Activated CD4-positive, alpha-beta memory T cell treated with anti-CD3 and anti-CD28 coated beads, Interleukin-2, amount 10 ng/mL, durations not matched to agents 7 days and 5 days (primary cell): ENCODE measurements around the gene DIS3L2. TPM values are rescaled to one million over a fixed set of nuclear protein-coding genes. Genes with fewer than 3 reads are reported as not detected.
"Not testable (repeated sequence)": the region's sequence is repeated elsewhere in the genome, so short reads cannot be mapped to it uniquely, and the experiment has no call there.

Experiments
- CTCF ChIA-PET: fragments of 350-600 bp; sonication (Branson Sonifier 250); formaldehyde crosslinking; loops from one replicate; lab custom pipeline; 2021; ENCODE audit warnings: antibody characterized with exemption, inconsistent platforms; lab: Charles Lee
- POLR2A ChIA-PET: fragments of 350-600 bp; sonication (Branson Sonifier 250); formaldehyde crosslinking; loops from one replicate; lab custom pipeline; 2021; ENCODE audit warnings: antibody characterized with exemption; lab: Charles Lee
- DNase-seq: peaks from one replicate; pipeline ENCODE4 v3.0.0-alpha.2; 2020
- H3K27ac Mint-ChIP-seq: one replicate; pipeline ENCODE4 v1.8.0; 2021; ENCODE audit warnings: mild to moderate bottlenecking, mixed read lengths
- H3K27me3 Mint-ChIP-seq: one replicate; pipeline ENCODE4 v1.8.0; 2021; ENCODE audit warnings: mixed read lengths
- H3K36me3 Mint-ChIP-seq: one replicate; pipeline ENCODE4 v1.8.0; 2021; ENCODE audit warnings: low read depth, mixed read lengths
- H3K4me1 Mint-ChIP-seq: one replicate; pipeline ENCODE4 v1.8.0; 2021; ENCODE audit warnings: mixed read lengths
- H3K4me3 Mint-ChIP-seq: one replicate; pipeline ENCODE4 v1.8.0; 2021; ENCODE audit warnings: mild to moderate bottlenecking, mixed read lengths
- H3K9me3 Mint-ChIP-seq: one replicate; pipeline ENCODE4 v1.8.0; 2021; ENCODE audit warnings: mixed read lengths
- total RNA-seq, 2 experiments: library from RNA; stranded (reverse); gene quantifications; one replicate each; pipeline ENCODE4 v1.2.3, GENCODE V29; 2021

Gene DIS3L2
- total RNA-seq, 2 experiments from 2014 or later = 25.8 to 30.6 TPM

DNA sequence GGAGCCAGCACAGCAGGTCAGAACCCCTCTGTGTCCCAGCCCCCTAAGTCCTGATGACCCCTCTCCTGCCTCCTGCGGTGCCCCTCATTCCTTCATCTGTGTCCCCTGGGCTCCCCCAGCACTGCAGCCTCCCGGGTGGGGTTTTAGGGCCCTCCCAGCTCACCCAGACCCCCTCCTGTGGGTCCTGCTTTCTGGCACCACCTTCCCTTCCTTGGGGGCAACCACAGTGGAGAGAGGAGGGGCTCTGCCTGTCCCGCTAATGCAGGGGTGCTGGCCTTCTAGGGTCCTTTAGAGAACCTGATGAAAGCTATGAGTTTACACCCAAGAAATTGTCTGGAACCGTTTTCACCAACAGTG, 374.3 kb downstream of the DIS3L2 start:
- CTCF ChIA-PET = interaction anchor here (0.6 to 2.7 kb wide), 7 partner anchors 11 to 727 kb away, joined by 3 to 13 read pairs (median 4); no protein-coding TSS in a partner anchor
- no peak overlapping the region for H3K27ac Mint-ChIP-seq
- H3K27me3 Mint-ChIP-seq = no peaks in the 10 kb centered on the region
- POLR2A ChIA-PET = no interaction called here
- no peak overlapping the region for H3K4me3 Mint-ChIP-seq
- H3K9me3 Mint-ChIP-seq = no peaks in the 10 kb centered on the region
- no peaks in the 10 kb centered on the region for H3K36me3 Mint-ChIP-seq
- DNase-seq = no peak
- no peaks in the 10 kb centered on the region for H3K4me1 Mint-ChIP-seq

DNA sequence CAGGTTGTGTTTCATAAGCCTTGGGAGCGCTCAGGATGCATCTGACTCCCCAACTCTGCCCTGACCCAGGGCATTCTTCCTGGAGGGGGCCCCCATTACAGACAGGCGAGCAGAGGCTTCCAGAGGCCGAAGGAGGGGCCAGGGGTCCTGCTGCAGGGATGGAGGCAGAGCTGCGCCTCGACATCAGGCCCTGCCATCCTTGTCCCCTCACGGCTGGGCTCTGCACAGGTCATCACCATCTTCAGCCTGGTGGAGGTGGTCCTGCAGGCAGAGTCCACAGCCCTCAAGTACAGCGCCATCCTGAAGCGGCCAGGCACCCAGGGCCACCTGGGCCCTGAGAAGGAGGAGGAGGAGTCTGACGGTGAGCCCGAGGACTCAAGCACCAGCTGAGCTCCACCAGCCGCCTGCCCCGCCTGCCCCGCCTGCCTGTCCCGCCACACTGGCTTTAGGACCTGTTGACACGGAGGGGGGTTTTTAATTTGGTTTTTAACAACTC, 374.8 kb downstream of the DIS3L2 start:
- POLR2A ChIA-PET = no interaction called here
- DNase-seq = no peak
- Mint-ChIP-seq H3K27me3 (no peaks in the 10 kb centered on the region), H3K9me3 (no peaks in the 10 kb centered on the region), H3K27ac (no peak overlapping the region), H3K4me1 (no peaks in the 10 kb centered on the region), H3K4me3 (no peak overlapping the region), H3K36me3 (no peaks in the 10 kb centered on the region)
- CTCF ChIA-PET = interaction anchor here (1.6 to 2.7 kb wide), 3 partner anchors 21 to 103 kb away, joined by 4 to 13 read pairs (median 6); no protein-coding TSS in a partner anchor

DNA sequence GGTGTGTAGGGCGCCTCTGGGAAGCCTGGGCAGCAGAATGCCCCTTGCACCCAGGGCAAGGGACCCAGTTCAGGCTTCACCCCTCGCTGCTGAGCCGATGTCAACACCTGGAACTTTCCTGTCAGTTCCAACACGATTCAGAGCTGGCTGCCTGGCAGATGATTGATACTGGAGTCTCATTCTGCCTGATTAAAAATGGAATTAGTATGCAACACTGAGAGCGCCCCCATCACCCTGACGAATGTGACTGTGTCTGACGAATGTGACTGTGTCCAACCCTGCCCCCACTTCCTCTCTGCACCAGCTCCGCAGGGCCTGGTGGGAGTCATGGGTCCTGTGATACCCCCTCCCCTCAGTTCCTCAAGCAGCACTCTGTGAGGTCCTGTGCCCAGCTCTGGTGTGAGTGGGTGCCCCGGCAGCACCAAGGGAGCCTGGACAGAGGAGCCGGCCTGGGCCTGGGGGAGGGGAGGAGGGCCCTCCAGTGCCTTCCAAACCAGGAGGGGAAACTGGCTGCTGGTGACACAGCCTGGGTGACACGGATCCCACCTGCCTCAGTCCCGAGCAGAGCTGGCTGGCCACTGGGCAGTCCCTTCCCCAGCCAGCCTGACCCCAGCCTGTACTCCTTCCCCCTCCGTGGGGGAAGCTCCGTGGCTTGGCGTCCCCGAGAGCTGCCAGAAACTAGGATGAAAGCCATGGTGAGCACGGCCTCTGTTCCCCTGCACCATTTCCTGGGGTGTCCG, 375.6 kb downstream of the DIS3L2 start:
- DNase-seq = no peak
- Mint-ChIP-seq H3K4me1 (no peaks in the 10 kb centered on the region), H3K9me3 (no peaks in the 10 kb centered on the region), H3K4me3 (no peak overlapping the region), H3K27ac (no peak overlapping the region), H3K36me3 (no peaks in the 10 kb centered on the region), H3K27me3 (no peaks in the 10 kb centered on the region)
- CTCF ChIA-PET = interaction anchor here (2.7 kb wide), 1 partner anchor 30 kb away, joined by 6 read pairs; no protein-coding TSS in a partner anchor
- POLR2A ChIA-PET = no interaction called here

- H3K27me3 Mint-ChIP-seq, H3K27ac Mint-ChIP-seq, H3K4me1 Mint-ChIP-seq, H3K9me3 Mint-ChIP-seq, H3K36me3 Mint-ChIP-seq, H3K4me3 Mint-ChIP-seq, CTCF ChIA-PET, DNase-seq, POLR2A ChIA-PET: not testable (repeated sequence)
Measured at GRCh38 chr2:232338094-232338758, 376.7 kb downstream of the DIS3L2 start.

DNA sequence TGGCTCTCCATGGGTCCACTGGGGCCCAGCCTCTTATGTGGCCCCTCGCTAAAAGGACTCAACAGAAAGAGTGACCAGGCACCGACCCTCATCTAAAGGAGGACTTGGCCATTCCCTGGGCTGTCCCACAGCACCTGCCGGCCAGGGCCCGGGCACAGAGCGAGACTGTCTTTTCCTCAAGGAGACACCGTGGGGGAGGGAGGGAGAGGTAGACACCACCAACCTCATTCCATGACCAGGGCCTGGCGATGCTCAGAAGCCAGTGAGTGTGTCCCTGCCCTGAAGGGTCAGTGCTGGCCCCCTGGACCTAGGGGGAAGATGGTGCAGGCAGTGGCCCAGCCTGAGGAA, 377.2 kb downstream of the DIS3L2 start:
- H3K4me1 Mint-ChIP-seq = no peaks in the 10 kb centered on the region
- ChIA-PET CTCF (no interaction called here), POLR2A (no interaction called here)
- no peak overlapping the region for H3K27ac Mint-ChIP-seq
- no peaks in the 10 kb centered on the region for H3K9me3 Mint-ChIP-seq
- H3K36me3 Mint-ChIP-seq = no peaks in the 10 kb centered on the region
- no peak for DNase-seq
- no peak overlapping the region for H3K4me3 Mint-ChIP-seq
- peaks cover under 1% of the 10 kb centered on the region for H3K27me3 Mint-ChIP-seq

GRCh38 chr2:232339121-232340081, 377.9 kb downstream of the DIS3L2 start:
- Mint-ChIP-seq H3K4me1 (no peaks in the 10 kb centered on the region), H3K36me3 (no peaks in the 10 kb centered on the region), H3K27ac (no peak overlapping the region), H3K27me3 (peaks cover 6% of the 10 kb centered on the region), H3K4me3 (no peak overlapping the region), H3K9me3 (no peaks in the 10 kb centered on the region)
- ChIA-PET CTCF (no interaction called here), POLR2A (no interaction called here)
- no peak for DNase-seq

GRCh38 chr2:232340171-232340935, 378.8 kb downstream of the DIS3L2 start:
- POLR2A ChIA-PET = no interaction called here
- H3K27me3 Mint-ChIP-seq = peaks cover 7% of the 10 kb centered on the region
- H3K4me1 Mint-ChIP-seq = no peaks in the 10 kb centered on the region
- CTCF ChIA-PET = interaction anchor here (1.6 kb wide), 1 partner anchor 100 kb away, joined by 6 read pairs; no protein-coding TSS in a partner anchor
- no peak overlapping the region for H3K4me3 Mint-ChIP-seq
- H3K27ac Mint-ChIP-seq = no peak overlapping the region
- no peaks in the 10 kb centered on the region for H3K9me3 Mint-ChIP-seq
- DNase-seq = no peak
- H3K36me3 Mint-ChIP-seq = no peaks in the 10 kb centered on the region

DNA sequence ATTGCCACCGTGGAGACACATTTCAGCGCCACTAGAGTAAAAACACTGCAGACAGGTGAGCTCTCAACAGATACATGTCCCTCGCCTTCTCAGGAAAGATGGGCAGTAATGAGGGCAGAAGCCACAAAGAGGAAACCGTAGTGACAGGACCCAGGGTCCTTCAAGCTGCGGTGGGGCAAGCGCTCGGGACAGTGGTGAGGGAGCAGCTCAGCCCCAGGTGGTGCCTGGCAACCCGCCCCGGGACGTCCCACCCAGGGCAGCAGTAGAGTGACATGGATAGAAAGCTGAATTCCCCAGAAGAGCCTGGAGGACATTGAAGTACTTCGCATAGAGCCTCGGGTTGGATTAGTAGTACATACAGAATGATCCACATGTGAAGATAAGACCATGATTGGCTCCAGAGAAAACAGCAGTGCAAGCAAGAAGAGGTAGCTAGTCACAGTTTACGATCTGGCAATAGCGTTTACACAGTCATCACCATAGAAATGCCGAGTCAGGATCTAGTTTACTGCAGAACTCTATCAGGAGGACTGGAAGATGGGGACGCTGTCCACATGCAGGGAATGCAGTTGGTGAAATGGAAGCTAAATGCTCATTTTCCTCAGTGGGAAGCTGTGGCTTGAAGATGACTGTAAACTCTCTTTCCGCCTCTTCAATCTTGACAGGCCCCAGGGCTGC, 379.7 kb downstream of the DIS3L2 start:
- Mint-ChIP-seq H3K27ac (no peak overlapping the region), H3K27me3 (peaks cover 7% of the 10 kb centered on the region), H3K9me3 (no peaks in the 10 kb centered on the region), H3K4me1 (no peaks in the 10 kb centered on the region), H3K36me3 (no peaks in the 10 kb centered on the region), H3K4me3 (no peak overlapping the region)
- DNase-seq = no peak
- CTCF ChIA-PET = interaction anchor here (1.6 kb wide), 1 partner anchor 99 kb away, joined by 6 read pairs; no protein-coding TSS in a partner anchor
- POLR2A ChIA-PET = no interaction called here

DNA sequence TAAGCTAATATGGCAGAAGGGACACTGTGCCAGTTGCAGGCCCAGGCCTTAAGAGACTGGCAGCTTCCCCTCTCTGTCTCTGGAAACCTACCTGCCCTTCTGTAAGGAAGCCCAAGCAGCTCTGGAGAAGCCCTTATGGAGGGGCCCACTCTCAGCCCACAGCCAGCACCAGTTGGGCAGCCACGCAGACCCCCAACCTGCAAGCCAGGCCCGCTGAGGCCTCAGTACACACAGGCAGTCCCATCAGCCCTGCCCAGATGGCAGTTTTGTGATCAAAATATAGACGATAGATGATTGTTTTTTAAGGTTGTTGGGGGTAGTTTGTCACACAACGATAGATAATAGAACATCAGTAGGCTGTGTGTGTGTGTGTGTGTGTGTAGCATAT, 380.2 kb downstream of the DIS3L2 start:
- H3K36me3 Mint-ChIP-seq = no peaks in the 10 kb centered on the region
- POLR2A ChIA-PET = no interaction called here
- no peaks in the 10 kb centered on the region for H3K9me3 Mint-ChIP-seq
- CTCF ChIA-PET = interaction anchor here (1.6 kb wide), 1 partner anchor 98 kb away, joined by 6 read pairs; no protein-coding TSS in a partner anchor
- no peaks in the 10 kb centered on the region for H3K4me1 Mint-ChIP-seq
- H3K27ac Mint-ChIP-seq = no peak overlapping the region
- peaks cover 9% of the 10 kb centered on the region for H3K27me3 Mint-ChIP-seq
- DNase-seq = no peak
- H3K4me3 Mint-ChIP-seq = no peak overlapping the region

- H3K9me3 Mint-ChIP-seq = no peaks in the 10 kb centered on the region
- no peaks in the 10 kb centered on the region for H3K36me3 Mint-ChIP-seq
- H3K4me1 Mint-ChIP-seq = no peaks in the 10 kb centered on the region
- peaks cover 12% of the 10 kb centered on the region for H3K27me3 Mint-ChIP-seq
- ChIA-PET POLR2A (interaction anchor here (0.8 to 1.2 kb wide), 2 partner anchors 21 to 94 kb away, joined by 3 read pairs; no protein-coding TSS in a partner anchor), CTCF (no interaction called here)
- H3K27ac Mint-ChIP-seq = no peak overlapping the region
- H3K4me3 Mint-ChIP-seq = no peak overlapping the region
- no peak for DNase-seq
Measured at GRCh38 chr2:232342635-232343565, 381.4 kb downstream of the DIS3L2 start.

DNA sequence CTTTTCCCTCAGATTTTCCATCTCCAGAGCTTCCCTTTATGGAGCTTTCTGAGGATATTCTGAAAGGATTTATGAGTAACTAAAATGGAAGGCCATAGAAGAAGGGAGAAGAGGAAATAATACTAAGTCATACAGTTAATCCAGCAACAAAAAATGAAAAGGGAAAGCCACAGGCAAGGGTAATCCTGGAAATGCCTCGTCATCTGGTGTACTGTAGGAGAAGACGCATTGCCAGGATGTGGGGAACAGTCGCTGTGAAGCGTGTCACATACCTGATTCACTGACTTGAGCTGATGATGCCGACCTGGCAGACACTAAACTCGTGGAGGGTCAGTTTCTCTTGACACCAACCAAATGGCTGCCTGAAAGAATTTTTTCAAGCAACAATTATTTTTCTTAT, 382.3 kb downstream of the DIS3L2 start:
- CTCF ChIA-PET = no interaction called here
- no peak overlapping the region for H3K27ac Mint-ChIP-seq

More for the DNA sequence above, 382.3 kb downstream of the DIS3L2 start:
- Mint-ChIP-seq H3K9me3 (no peaks in the 10 kb centered on the region), H3K27me3 (peaks cover 13% of the 10 kb centered on the region), H3K4me3 (no peak overlapping the region), H3K36me3 (no peaks in the 10 kb centered on the region), H3K4me1 (peaks cover 2% of the 10 kb centered on the region)
- POLR2A ChIA-PET = interaction anchor here (0.8 to 1.2 kb wide), 2 partner anchors 20 to 93 kb away, joined by 3 read pairs; no protein-coding TSS in a partner anchor
- DNase-seq = no peak
